ENCODE results near the gene DPP10.

Gene DPP10

GRCh38 chr2:115738111-115738510 lies 1295.7 kb downstream of the DPP10 start:
- DNase-seq (ENCODE audit: low spot score), result no peak

DNA sequence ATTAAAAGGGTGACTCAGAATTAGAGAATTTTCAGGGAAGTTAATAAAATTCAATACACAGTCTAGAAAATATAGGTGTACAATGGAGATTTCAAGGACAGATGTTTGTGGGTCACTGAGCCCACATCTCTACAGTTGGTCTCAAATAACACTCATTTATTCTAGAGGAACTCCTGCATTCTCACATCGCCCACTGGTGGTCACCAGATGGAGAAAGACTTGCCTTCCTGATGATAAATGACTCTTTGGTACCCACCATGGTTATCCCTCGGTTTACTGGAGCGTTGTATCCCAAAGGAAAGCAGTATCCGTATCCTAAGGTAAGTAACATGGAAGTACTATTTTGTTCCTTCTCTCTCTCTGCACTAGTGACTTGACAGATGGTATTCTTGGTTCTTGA lies 1297.1 kb downstream of the DPP10 start:
- no peak for DNase-seq (ENCODE audit: low spot score)

- DNase-seq (ENCODE audit: low spot score), result no peak
Observed at GRCh38 chr2:115746151-115746550, 1303.7 kb downstream of the DPP10 start.

DNA sequence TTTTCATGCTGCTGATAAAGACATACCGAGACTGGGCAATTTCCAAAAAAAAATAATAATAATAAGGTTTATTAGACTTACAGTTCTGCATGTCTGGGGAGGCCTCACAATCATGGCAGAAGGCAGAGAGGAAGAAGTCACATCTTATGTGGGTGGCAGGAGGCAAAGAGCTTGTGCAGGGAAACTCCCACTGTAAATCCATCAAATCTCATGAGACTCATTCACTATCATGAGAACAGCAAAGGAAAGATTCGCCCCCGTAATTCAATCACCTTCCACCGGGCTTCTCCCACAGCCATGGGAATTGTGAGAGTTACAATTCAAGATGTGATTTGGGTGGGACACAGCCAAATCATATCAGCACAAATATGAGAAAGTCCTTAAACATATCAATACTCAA lies 1314.8 kb downstream of the DPP10 start:
- no peak for DNase-seq (ENCODE audit: low spot score)

GRCh38 chr2:115763601-115764000 lies 1321.2 kb downstream of the DPP10 start:
- no peak for DNase-seq (ENCODE audit: low spot score)

- DNase-seq (ENCODE audit: low spot score), result no peak
Observed at GRCh38 chr2:115771516-115771915, 1329.1 kb downstream of the DPP10 start.

GRCh38 chr2:115774361-115774760 lies 1331.9 kb downstream of the DPP10 start:
- DNase-seq (ENCODE audit: low spot score), result no peak

DNA sequence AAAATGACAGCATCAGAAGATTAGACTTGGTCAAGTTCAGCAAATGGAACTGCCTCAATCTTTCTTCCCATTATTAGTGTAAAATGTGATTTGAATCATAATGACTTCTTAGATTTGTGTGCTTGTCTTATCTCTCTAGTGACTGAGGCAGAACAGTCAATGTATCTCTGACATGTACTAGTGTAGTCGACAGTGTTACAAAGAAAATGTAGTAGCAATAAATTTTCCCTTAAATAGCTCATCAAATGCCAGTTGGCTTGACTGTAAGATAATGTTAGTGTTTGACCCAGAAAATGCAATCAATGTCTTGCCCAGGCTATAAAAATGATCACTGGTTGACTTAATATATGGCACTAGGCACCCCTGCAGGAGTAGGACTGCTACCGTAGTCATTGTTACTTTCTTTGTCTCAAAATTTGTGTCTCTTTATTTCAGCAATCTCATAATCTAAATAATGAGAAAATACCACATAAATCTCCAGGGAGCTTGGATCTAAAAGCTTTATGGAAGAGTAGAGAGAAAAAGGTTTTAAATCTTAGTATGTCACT lies 1336.7 kb downstream of the DPP10 start:
- no peak for DNase-seq (ENCODE audit: low spot score)

DNA sequence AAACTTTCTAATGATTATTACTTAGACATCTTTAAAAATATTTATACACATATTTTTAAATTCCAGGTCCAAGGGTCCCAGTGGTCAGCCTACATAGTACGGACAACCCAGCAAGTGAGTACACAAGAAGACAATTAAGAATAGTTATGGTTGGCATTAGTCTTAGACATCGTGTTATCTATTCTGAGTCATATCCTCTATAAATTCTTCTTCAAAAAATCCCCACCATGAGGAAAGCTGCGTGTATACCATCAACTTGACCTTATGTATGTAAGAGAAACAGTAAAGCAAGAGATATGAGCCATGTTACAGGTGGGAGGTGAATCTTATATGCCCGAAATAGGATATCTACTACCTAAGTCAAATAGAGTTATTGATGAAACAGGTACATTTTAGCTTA lies 1339.8 kb downstream of the DPP10 start:
- DNase-seq (ENCODE audit: low spot score), result no peak

DNA sequence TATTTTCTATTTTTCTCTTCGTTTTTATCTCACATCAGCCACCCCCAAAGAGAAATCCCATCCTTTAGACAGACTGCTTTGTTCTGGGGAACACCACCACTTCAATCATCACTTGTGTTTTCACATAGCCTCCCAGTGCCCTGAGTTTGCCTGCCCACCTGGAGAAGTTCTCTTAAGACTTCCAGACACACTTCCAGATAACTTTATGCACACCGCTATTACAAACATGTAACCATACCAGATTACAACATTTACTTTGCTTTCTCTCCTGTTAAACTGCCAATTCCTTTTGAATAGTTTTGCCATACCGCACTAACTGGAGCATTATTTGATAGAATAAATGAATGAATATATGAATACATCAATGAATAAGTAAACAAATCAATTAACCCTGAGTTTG lies 1353.6 kb downstream of the DPP10 start:
- no peak for DNase-seq (ENCODE audit: low spot score)

DNA sequence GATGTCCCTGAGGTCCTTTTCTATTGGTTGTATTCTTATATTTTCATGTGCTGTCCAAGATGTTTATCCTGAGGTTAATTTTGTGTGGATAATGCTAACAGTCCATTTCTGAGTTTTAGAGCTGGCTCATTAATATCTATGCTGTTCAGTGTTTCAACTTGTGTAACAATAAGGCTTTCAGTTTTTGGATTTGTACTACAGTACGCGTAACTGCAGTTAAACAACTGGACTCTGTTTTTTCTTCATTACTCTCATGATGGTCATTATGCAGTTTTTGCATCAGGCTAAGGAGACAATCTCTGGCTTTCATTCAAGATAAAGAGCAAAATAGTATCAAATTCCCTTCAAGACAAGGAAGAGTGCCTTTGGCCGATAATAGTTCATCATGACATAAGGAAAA lies 1364.8 kb downstream of the DPP10 start:
- DNase-seq (ENCODE audit: low spot score), result no peak

DNA sequence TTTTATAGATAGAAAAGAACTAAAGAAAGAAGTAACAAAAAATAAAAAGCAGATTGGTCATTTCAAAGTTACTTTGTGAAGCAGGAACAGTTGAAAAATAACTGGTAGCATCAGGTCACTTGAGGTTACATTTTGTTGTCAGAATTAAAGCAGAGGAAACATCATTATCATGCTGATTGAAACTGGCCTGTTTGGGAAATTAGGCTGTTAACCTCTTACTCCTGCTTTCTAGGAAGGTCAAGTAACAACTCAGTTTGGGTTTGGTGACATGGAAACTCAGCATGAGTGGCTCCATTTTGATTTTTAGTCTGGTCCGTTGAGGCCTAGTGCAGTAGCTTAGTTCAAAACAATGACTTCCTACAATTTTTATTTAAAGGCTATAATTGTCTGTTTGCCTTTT lies 1383.5 kb downstream of the DPP10 start:
- no peak for DNase-seq (ENCODE audit: low spot score)

- DNase-seq (ENCODE audit: low spot score), result no peak
Observed at GRCh38 chr2:115833196-115833595, 1390.8 kb downstream of the DPP10 start.

DNA sequence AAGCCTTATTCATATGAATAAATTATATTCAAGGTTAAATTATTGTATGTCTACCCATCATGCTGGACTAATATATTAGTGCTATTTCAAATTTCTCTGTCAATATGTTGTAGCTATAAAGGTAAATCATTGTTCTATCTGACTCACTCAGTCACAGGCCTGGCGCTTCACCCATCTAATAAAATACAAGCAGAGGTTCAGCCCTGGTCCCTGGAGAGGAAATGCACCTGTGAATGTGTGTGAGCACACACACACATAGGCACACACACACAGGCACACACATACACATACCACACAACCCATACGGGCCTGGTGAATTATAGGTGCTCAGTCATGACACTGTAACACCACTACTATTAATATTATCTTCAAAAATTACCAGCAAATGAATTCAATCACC lies 1396.1 kb downstream of the DPP10 start:
- no peak for DNase-seq (ENCODE audit: low spot score)

DNA sequence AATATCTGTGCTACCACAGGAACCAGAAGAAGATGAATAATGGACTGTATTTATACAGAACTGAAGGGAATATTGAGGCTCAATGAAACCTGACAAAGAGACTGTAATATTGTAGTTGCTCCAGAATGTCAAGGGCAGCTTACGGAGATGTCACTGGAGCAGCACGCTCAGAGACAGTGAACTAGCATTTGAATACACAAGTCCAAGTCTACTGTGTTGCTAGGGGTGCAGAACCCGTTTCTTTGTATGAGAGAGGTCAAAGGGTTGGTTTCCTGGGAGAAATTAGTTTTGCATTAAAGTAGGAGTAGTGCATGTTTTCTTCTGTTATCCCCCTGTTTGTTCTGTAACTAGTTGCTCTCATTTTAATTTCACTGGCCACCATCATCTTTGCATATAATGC lies 1399.9 kb downstream of the DPP10 start:
- no peak for DNase-seq (ENCODE audit: low spot score)

- no peak for DNase-seq (ENCODE audit: low spot score)
Observed at GRCh38 chr2:115848192-115848591, 1405.8 kb downstream of the DPP10 start.

- no peak for DNase-seq (ENCODE audit: low spot score)
Observed at GRCh38 chr2:115867024-115867423, 1424.6 kb downstream of the DPP10 start.

DNA sequence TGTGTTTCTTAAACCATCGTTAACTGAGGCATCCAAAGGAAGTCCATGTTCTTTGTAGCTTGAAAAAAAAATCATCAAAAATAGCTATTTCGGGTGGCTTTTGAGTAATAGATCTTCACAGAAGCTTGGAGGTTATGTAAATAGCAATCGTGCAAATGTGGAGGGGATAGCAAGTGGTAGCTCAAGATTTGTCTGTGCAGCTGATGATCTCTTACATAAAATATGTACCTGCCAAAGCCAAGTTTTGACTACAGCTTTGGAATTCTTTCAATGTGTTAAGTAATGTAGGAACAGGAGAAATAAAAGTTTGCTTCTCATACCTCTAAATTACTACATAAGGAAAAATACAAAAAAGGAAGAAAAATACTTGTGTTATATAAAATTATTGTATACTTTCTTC lies 1432.0 kb downstream of the DPP10 start:
- DNase-seq (ENCODE audit: low spot score), result no peak

DNA sequence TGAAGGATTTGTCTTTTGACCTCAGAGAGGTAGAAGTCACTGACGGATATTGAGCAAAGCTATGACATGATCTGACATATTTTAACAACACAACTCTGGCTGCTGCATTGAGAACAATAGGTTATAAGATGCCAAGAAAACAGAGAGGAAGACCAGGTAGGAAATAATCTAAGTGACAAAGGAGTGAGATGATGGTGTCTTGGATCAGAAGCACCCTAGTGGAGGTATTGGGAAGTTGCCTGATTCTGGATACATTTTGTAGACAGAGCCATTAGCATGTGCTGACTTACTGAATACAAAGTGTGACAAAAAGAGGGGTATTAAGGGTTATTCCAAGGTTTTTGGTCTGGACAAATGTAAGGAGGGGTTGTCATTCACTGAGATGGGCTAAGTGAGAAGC lies 1438.1 kb downstream of the DPP10 start:
- no peak for DNase-seq (ENCODE audit: low spot score)

DNA sequence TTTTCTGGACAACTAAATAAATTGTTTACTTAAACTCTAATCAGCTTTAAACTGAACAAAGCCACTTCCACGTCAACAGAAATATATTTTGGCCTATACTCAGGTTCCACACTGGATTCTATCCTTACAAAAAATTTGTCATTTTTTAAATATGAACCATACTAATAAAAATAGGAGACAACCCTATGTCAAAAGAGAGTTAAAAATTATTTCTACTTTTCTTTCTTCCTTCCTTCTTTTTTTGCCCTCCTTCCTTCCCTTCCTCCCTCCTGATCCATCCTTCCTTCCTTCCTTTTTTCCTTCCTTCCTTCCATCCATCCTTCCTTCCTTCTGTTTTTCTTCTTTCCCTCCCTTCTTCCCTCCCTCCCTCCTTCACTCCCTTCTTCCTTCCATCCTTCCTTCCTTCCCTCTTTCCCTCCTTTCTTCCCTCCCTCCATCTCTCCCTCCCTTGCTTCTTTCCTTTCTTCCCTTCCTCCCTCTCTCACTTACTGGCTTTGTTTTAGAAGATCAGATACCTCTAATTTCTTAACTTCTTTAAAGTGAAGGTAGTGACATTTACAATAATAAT lies 1444.9 kb downstream of the DPP10 start:
- DNase-seq (ENCODE audit: low spot score), result no peak
